ENCODE measurements around the gene FKBP2. TPM values are rescaled to one million over a fixed set of nuclear protein-coding genes. Genes with fewer than 3 reads are reported as not detected.

FKBP2 gene
- total and polyA plus RNA-seq, 2 of the 13 experiments (the other 11 are each of a cell fraction or from before 2014, with no cell fraction given): 30.1 to 53.3 TPM

GRCh38 chr11:64285885-64286800, 45.2 kb downstream of the FKBP2 start:
- CTCF ChIA-PET (ENCODE audit: low intra/inter-chr PET ratio, low total read pairs): no interaction called here
- 41% methylated on average over 19 of the region's 40 CpGs for WGBS (ENCODE audit: low lambda C conversion rate)
- H3K4me2 ChIP-seq (ENCODE audit: low read depth, low read length): peak overlapping the region; percentile 97
- H3K4me1 ChIP-seq (ENCODE audit: insufficient read depth, low read length): peaks cover 28% of the 10 kb centered on the region; the same call in 1 of the 2 replicates
- no peaks in the 10 kb centered on the region for H4K20me1 ChIP-seq (ENCODE audit: insufficient read depth, low read length)
- peak overlapping the region; percentile 79 for H3K27ac ChIP-seq (ENCODE audit: extremely low read length, insufficient read depth, low read length)
- H3K9ac ChIP-seq (ENCODE audit: insufficient read depth, low read depth, low read length): peak overlapping the region; percentile 79
- BruUV-seq (replicated peaks): no TSS peak
- peaks cover 4 to 12% of the 10 kb centered on the region in 2 experiments; a peak in 3 of 5 replicates for H3K27me3 ChIP-seq (ENCODE audit: control insufficient read depth in 1 of 2, insufficient read depth in 2 of 2, low read length in 2 of 2)
- no peaks in the 10 kb centered on the region for H3K36me3 ChIP-seq (replicated peaks in 1 of 2; ENCODE audit: control insufficient read depth in 1 of 2, insufficient read depth in 2 of 2, low read length in 2 of 2)
- ATAC-seq (peak; percentile 40), DNase-seq (ENCODE audit: low spot score) (no peak), FAIRE-seq (no peak)
- intact Hi-C loops (cut with micrococcal nuclease; ENCODE audit: unreplicated experiment): loop anchor here (2.0 kb wide), 1 partner anchor 15 kb away; no protein-coding TSS in a partner anchor
- H3K4me3 ChIP-seq (replicated peaks in 1 of 3; ENCODE audit: insufficient read depth in 1 of 3, low read depth in 2 of 3, low read length in 3 of 3): peak overlapping the region; percentile 69 to 97 (median 83)
- no peak overlapping the region for H2AFZ ChIP-seq (ENCODE audit: low read length)
- H3K79me2 ChIP-seq (ENCODE audit: insufficient read depth, low read length): no peaks in the 10 kb centered on the region
- POLR2A ChIA-PET: interaction anchor here (2.4 to 4.6 kb wide), 3 partner anchors 15 to 31 kb away, joined by 10 to 48 read pairs (median 14); partner anchors contain the start of genes ESRRA, PRDX5 and TRMT112
- in situ Hi-C loops (cut with HindIII; ENCODE audit: extremely low pct_ligation_motif_present, low pct_unique_long_range_greater_than_20kb): no loop called here
- no peaks in the 10 kb centered on the region for H3K9me3 ChIP-seq (ENCODE audit: low read length)
- no peak for TF ChIP-seq FIP1L1 (IDR thresholded peaks at IDR 0.05; ENCODE audit: borderline replicate concordance, insufficient read depth, low read depth, low read length)
- TF ChIP-seq HIC2 (CRISPR knock-in tag; IDR thresholded peaks at IDR 0.05; ENCODE audit: low read depth): 0 out of 2 replicates have a peak, but pooled peaks have one; percentile 46
- TF ChIP-seq CBX1 (IDR thresholded peaks at IDR 0.05; ENCODE audit: low read depth): no peak
- TF ChIP-seq FOXP4 (CRISPR knock-in tag; IDR thresholded peaks at IDR 0.05): 0 out of 2 replicates have a peak, but pooled peaks have one; percentile 3
- no peak for TF ChIP-seq THAP11 (CRISPR knock-in tag; IDR thresholded peaks at IDR 0.05)
- TF ChIP-seq ZNF331 (CRISPR knock-in tag; IDR thresholded peaks at IDR 0.05): no peak
- TF ChIP-seq ZNF441 (CRISPR knock-in tag; IDR thresholded peaks at IDR 0.05; ENCODE audit: borderline replicate concordance): no peak
- no peak for TF ChIP-seq ZBTB8A (CRISPR knock-in tag; IDR thresholded peaks at IDR 0.05; ENCODE audit: borderline replicate concordance, low read depth)
- no peak for TF ChIP-seq ZNF652 (CRISPR knock-in tag; IDR thresholded peaks at IDR 0.05; ENCODE audit: borderline replicate concordance, low read depth)
- TF ChIP-seq CREB1 (IDR thresholded peaks at IDR 0.05): no peak
- TF ChIP-seq CREB1 (CRISPR knock-in tag; IDR thresholded peaks at IDR 0.05): no peak
- 0 out of 2 replicates have a peak, but pooled peaks have one; percentile 41 for TF ChIP-seq ZNF543 (CRISPR knock-in tag; IDR thresholded peaks at IDR 0.05)
- TF ChIP-seq XRCC5 (optimal IDR thresholded peaks at IDR 0.05; ENCODE audit: low read length): peak; percentile 11
- no peak for TF ChIP-seq ATF7-NPFF (CRISPR knock-in tag; IDR thresholded peaks at IDR 0.05; ENCODE audit: low read depth)
- TF ChIP-seq RNF2 (conservative IDR thresholded peaks at IDR 0.05; ENCODE audit: low read depth): no peak
- no peak for TF ChIP-seq ZNF256 (CRISPR knock-in tag; conservative IDR thresholded peaks at IDR 0.05)
- TF ChIP-seq MED8 (CRISPR knock-in tag; IDR thresholded peaks at IDR 0.05; ENCODE audit: insufficient replicate concordance): no peak
- TF ChIP-seq SAP130 (CRISPR knock-in tag; IDR thresholded peaks at IDR 0.05; ENCODE audit: low read depth): peak; percentile 37; the same call in 1 of the 2 replicates
- TF ChIP-seq TEAD2 (CRISPR knock-in tag; IDR thresholded peaks at IDR 0.05): no peak
- TF ChIP-seq GFI1 (CRISPR knock-in tag; IDR thresholded peaks at IDR 0.05; ENCODE audit: borderline replicate concordance): no peak
- TF ChIP-seq REPIN1 (CRISPR knock-in tag; IDR thresholded peaks at IDR 0.05; ENCODE audit: borderline replicate concordance, low read depth): no peak
- TF ChIP-seq DNMT1 (CRISPR knock-in tag; IDR thresholded peaks at IDR 0.05): no peak

All from HepG2 (cell line).